Measurements from ENCODE around the gene OXTR. TPM values are rescaled to one million over a fixed set of nuclear protein-coding genes. Genes with fewer than 3 reads are reported as not detected.

OXTR gene
- total RNA-seq, 1 donor from 2014 or later = 13.5 TPM

DNA sequence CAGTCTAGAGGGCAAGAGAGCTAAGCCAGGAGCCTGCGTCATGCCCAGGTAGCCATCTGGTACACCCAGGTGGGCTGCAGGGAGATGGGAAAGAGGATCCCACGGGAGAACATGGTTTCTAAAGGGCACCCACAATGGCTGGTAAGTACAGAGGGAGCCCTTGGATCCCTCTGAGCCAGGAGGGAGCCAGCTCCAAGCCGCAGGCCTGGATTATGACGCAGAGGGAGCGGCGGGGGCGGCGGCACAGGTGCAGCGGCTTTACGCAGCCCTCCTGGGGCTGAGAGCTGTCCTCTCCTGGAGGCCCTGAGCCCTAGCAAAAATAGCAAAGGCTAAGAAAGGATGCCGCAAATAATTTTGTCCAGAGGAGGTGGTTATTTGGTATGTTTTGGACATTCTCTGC is 33.0 kb downstream of the OXTR start:
- H3K27me3 Mint-ChIP-seq (ENCODE audit: low read depth) = no peaks in the 10 kb centered on the region
- DNase-seq (ENCODE audit: low spot score in 2 of 2, unreplicated experiment in 2 of 2) = no peak
- H3K9me3 Mint-ChIP-seq = no peaks in the 10 kb centered on the region
- peaks cover 6% of the 10 kb centered on the region for H3K4me1 Mint-ChIP-seq
- H3K27ac Mint-ChIP-seq = no peak overlapping the region
- no peak overlapping the region for H3K4me3 Mint-ChIP-seq
- H3K36me3 Mint-ChIP-seq = no peaks in the 10 kb centered on the region
- TF ChIP-seq, protein P1, sequence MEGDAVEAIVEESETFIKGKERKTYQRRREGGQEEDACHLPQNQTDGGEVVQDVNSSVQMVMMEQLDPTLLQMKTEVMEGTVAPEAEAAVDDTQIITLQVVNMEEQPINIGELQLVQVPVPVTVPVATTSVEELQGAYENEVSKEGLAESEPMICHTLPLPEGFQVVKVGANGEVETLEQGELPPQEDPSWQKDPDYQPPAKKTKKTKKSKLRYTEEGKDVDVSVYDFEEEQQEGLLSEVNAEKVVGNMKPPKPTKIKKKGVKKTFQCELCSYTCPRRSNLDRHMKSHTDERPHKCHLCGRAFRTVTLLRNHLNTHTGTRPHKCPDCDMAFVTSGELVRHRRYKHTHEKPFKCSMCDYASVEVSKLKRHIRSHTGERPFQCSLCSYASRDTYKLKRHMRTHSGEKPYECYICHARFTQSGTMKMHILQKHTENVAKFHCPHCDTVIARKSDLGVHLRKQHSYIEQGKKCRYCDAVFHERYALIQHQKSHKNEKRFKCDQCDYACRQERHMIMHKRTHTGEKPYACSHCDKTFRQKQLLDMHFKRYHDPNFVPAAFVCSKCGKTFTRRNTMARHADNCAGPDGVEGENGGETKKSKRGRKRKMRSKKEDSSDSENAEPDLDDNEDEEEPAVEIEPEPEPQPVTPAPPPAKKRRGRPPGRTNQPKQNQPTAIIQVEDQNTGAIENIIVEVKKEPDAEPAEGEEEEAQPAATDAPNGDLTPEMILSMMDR (IDR thresholded peaks at IDR 0.05; ENCODE audit: unreplicated experiment) = no peak

- Mint-ChIP-seq H3K36me3 (no peaks in the 10 kb centered on the region), H3K27me3 (ENCODE audit: low read depth) (no peaks in the 10 kb centered on the region), H3K4me1 (peaks cover 8% of the 10 kb centered on the region), H3K27ac (no peak overlapping the region), H3K9me3 (no peaks in the 10 kb centered on the region), H3K4me3 (no peak overlapping the region)
- TF ChIP-seq, protein P1 (IDR thresholded peaks at IDR 0.05; ENCODE audit: unreplicated experiment) = no peak
- DNase-seq (ENCODE audit: low spot score in 2 of 2, unreplicated experiment in 2 of 2) = no peak
Measured at GRCh38 chr3:8734908-8735307, 34.5 kb downstream of the OXTR start.

DNA sequence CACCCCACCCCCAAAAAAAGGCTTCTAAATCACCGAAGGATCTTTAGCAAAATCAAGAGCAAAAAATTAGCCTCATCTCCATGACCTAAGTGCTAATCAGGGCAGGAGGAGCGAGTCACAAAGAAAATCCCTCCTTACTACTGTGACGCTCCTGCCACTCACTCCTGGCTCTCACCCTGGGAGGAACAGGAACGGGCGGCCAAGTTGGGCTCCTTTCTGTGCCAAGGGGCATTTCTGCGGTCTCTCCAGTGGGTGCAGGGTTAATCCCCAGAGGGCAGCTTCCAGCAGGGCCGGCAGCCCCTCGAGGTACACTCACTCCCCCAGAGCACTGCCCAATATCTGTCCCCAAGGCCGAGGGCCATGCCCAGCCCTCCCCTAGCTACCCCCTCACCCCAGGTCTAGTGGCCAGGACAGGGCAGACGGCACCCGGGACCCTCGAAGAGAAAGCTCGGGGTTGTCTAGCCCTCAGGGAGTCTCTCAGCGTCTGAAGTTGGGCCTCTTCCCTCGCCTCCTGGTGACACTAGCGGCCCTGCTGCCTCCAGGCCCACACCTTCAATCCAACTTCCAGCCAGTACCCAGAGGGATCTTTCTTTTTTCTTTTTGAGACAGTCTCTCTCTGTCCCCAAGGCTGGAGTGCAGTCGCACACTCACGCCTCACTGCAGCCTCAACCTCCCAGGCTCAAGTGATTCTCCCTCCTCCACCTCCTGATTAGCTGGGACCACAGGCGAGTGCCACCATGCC is 35.1 kb downstream of the OXTR start:
- DNase-seq (ENCODE audit: low spot score in 2 of 2, unreplicated experiment in 2 of 2) = no peak
- TF ChIP-seq, protein P1 (IDR thresholded peaks at IDR 0.05; ENCODE audit: unreplicated experiment) = no peak
- Mint-ChIP-seq H3K27me3 (ENCODE audit: low read depth) (no peaks in the 10 kb centered on the region), H3K27ac (no peak overlapping the region), H3K36me3 (no peaks in the 10 kb centered on the region), H3K4me3 (no peak overlapping the region), H3K4me1 (peaks cover 8% of the 10 kb centered on the region), H3K9me3 (no peaks in the 10 kb centered on the region)

DNA sequence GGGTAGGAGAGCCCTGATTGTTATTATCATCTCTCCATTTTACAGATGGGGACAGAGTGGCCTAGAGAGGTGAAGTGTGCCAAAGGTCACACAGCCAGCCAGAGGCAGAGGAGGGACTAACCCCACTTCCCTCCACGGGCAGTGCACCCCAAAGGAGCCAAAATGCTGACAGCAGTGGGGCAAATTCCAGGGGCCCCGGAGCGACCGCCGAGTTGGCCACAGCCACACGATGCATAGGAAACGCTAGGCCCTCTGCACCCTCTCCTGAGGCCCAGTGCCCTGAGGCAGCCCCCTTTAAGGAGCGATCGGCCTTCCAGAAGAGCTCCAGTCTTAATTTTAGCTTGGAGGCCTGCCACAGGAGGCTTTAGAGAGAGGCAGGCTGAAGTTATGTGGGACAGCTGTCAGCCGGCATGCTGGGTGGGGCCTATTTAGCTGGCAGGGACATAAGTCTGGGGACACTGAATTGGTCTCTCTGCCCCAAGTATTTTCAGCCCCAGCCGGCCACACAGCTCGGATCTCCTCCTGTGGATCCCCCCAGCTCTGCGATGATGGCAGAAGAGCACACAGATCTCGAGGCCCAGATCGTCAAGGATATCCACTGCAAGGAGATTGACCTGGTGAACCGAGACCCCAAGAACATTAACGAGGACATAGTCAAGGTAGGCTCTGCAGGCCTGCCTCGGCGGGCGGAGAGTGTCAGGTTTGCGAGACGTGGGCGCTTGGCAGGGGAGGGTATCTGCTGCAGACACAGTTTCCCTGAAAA is 35.9 kb downstream of the OXTR start, which contains the start of gene CAV3:
TSS of gene CAV3 (plus strand) at position 471 of the 763 bp plus-strand sequence. CDS start at position 546, 75 bp downstream.
- no peaks in the 10 kb centered on the region for H3K27me3 Mint-ChIP-seq (ENCODE audit: low read depth)
- TF ChIP-seq, protein P1 (IDR thresholded peaks at IDR 0.05; ENCODE audit: unreplicated experiment) = no peak
- H3K9me3 Mint-ChIP-seq = no peaks in the 10 kb centered on the region
- no peak within 1 kb of the TSS for H3K27ac Mint-ChIP-seq
- H3K36me3 Mint-ChIP-seq = no peaks in the 10 kb centered on the region
- peaks cover 8% of the 10 kb centered on the region for H3K4me1 Mint-ChIP-seq
- H3K4me3 Mint-ChIP-seq = no peak within 1 kb of the TSS
- DNase-seq (ENCODE audit: low spot score in 2 of 2, unreplicated experiment in 2 of 2) = no peak

GRCh38 chr3:8732413-8732812 is 37.0 kb downstream of the OXTR start:
- TF ChIP-seq, protein P1 (IDR thresholded peaks at IDR 0.05; ENCODE audit: unreplicated experiment) = no peak
- Mint-ChIP-seq H3K4me1 (peaks cover 13% of the 10 kb centered on the region), H3K27ac (no peak overlapping the region), H3K4me3 (no peak overlapping the region), H3K36me3 (no peaks in the 10 kb centered on the region), H3K27me3 (ENCODE audit: low read depth) (no peaks in the 10 kb centered on the region), H3K9me3 (no peaks in the 10 kb centered on the region)
- DNase-seq (ENCODE audit: low spot score in 2 of 2, unreplicated experiment in 2 of 2) = no peak
